Right kidney (tissue), 1 donor: ENCODE data around the gene EFCAB11.
"Not testable (repeated sequence)": the region's sequence is repeated elsewhere in the genome, so short reads cannot be mapped to it uniquely, and the experiment has no call there.

ENCODE experiments used
- DNase-seq: peaks from one replicate; pipeline ENCODE4 v3.0.0-alpha.2; 2016

The EFCAB11 gene

DNA sequence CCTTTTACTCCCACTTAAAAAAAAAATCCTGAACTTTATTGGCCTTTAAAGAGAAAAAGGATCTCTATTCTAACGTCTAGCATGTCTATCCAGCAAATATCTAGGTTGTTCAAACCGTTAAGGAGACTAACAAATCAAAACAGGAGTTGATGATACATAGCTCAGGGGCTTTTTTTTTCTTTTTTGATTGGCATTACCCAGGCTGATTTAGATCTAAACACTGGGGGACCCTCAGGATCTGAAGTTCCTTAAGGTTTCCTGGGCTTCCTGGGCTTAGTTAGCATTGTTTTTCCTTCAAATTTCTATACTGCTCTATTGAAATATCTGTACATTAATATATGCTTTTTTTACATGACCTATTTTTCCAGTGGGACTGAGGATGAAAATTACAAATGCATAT is 42.3 kb downstream of the EFCAB11 start:
- no peak for DNase-seq

GRCh38 chr14:89911010-89911919 is 43.3 kb downstream of the EFCAB11 start:
- peak; percentile 50 for DNase-seq

DNA sequence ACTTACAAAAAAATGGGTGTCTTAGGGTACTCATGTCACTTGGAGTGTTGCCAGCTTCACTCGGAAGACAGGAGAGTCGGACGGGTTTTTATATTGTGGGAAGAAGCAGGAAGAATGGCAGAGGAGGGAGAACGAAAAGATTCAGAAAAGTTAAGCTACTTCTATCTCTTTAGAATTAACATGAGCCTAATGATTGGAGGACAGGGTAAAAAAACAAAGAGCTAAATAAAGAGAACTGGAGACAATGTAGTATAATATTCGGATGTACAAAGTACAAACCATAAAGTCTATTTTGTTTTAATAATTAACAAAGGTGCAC is 43.9 kb downstream of the EFCAB11 start:
- peak; percentile 19 for DNase-seq

GRCh38 chr14:89909586-89909985 is 44.9 kb downstream of the EFCAB11 start:
- DNase-seq = no peak

DNA sequence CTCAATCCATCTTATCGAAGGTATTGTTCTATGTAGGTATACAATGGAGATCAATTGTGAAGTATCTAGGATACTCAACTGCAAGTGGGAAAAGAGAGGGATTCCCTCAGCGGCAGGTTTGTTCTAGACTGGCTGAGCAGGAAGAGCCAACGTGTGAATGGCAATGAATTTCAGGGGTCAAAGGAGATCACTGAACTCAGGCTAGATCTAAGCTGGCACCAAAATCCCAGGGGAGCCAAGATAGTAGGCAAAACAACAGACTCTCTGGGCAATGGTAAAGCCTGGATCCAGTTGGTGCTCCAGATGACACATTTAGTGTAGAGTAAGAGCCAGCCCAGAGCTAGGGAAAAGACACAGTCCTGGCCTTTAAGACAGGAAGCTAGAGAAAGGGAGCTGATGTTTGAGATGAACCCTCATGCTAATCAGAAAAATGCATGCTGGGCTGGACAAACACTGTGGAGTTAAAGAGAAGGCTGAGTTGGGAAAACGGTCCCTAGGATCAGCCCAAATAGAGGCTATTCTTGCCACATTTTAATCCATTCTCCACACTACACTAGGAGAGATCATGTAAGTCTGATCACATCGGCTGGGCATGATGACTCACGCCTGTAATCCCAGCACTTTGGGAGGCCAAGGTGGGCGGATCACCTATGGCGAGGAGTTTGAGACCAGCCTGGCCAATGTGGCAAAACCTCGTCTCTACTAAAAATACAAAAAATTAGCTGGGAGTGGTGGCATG is 45.6 kb downstream of the EFCAB11 start:
- no peak for DNase-seq

DNA sequence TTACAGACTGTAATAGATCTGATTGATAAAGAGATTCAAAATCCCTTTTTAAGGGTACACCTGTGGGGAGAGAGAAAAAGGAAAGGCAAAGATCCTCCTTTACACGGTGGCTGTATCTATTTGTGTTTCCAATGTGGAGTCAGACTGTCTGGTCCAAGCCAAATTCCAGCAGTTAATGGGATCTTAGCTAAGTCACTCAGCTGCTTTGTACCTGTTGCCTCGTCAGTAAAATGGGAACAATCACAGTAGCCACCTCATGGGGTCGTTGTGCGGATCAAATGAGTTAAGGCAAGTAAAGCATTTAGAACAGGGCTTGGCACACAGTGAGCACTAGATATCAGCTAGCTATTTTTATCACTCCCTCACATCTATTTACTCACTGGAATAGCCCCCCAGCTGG is 46.9 kb downstream of the EFCAB11 start:
- DNase-seq = no peak

DNA sequence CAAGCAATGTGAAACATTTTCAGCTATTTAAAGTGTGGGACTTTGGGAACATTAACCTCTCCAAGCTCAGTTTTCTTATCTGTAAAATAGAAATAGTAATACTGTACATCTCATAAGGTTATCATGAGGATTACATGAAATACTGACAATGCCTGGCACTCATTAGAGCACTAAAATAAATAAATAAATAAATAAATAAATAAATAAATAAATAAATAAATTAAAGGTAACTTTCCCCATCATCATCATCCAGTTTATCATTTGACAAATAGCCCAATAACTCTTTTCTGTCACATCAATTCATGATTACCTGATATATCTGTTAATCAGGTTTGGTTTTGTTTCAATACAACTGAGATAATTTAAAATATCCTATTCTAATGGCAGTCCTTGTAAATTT is 48.5 kb downstream of the EFCAB11 start:
- no peak for DNase-seq

DNA sequence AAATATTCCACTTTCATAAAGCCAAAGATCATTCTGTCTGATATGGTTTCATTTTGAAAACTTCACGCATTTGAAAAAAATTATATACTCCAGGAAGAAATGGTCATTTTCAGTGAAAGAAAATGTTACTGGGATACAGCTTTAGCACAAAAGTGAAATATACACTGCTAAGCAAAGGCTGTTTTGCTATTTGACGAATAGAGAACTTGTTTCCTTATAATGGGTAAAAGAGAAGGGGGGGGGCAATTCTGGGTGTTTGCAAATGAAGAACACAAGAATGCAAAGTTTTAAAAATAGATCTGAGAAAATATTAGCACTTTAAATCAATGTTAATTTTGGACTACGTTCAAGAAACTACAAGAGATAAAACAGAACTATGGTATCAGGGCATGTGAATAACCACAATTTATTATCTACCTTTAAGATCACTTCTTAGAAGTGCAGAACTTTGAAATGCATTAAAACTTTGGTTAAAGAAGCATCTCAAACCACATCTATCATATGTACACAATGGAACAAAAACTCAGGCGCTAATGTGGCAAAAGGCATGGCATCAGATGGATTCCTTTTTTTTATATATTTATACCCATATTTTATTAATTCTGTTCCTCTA is 51.1 kb downstream of the EFCAB11 start:
- DNase-seq = no peak

DNA sequence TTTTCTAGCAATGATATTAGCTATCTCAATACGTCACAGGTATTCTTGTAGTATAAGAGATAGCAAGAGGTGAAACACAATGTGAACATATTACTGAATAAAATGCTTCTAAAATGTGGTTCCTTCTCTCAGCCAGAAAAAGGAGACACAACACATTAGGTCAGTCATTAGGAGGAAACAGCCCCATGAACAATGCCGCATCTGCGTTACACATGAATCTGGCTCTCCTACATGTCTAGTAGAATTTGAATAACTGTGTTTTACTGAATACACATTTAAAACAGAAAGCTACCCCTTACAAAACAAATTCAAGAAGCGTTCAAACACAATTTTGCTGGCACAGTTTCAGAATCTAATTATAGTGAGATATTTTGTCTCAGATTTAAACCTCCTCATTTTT is 51.6 kb downstream of the EFCAB11 start:
- DNase-seq = no peak

DNA sequence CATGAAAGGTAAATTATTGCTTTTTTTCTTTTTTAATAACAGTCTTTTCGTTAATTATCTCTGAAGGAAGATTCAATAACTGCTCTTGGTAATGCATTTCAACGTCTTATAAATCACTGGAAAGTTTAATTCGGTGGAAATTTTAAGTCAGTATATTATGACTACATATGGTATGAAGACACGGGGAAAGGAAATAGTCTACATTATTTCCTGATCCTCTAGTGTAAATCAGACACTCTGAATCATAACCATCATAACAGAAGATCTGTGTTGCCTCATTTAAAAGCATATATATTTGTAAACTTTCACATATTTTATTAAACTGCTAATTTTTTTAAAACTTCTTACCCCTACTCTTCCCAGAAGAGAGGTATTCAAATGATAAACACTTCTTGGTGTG is 53.7 kb downstream of the EFCAB11 start:
- DNase-seq = no peak

GRCh38 chr14:89899917-89900663 is 54.4 kb downstream of the EFCAB11 start:
- no peak for DNase-seq

DNA sequence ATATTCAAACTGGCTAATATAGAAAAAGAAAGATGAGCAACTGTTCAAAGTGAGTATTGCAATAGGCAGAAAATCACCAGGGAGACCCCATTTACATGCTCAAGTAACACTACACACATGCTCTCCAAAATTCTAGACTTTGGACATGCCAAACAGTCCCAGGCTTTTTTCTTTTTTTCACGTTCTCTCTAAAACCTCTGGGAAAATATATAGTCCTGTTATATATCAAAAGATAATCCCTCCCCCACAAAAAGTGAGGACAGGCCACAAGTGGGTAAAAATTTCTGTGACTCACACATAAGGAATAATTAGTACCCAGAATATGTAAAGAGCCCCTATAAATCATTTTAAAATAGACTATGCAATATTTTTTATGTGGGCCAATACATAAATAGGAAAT is 55.2 kb downstream of the EFCAB11 start:
- DNase-seq = no peak

DNA sequence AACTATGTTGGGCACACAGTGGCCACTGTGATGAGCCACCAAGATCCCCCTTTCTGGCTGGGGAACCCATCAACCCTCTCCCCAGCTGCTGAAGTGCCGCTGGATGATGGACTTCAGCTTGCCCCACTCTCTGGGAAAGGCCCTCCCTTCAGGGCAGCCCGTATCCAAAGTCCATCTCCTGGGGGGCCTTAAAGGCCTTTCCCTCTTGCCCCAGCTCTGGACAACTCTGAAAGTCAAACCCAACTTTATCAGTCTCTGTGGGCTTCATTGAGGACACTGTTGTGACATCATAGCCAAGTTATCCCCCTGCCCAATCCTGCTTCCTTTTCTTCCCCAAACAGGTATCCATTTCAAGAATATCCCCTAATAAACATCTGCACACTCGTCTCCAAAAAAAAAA is 61.1 kb downstream of the EFCAB11 start:
- DNase-seq = not testable (repeated sequence)

DNA sequence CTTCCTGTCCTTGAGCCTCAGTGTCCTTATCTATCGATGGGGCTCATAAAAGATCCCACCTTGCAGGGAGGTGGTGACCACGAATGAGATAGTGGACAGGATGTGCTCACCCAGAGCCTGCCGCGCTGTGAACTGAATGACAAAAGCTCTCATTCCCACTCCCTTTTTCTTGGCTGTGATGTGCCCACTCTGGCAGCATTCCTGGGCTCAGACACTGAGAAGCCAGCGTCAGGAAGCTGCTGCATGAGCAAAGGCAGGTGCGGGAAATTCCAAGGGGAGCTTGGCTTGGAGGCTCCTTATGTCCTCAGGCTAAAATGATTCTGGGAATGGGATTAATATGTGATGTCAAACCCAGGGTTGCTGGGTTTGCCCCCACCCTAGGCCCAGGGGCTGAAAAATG is 61.6 kb downstream of the EFCAB11 start:
- no peak for DNase-seq

GRCh38 chr14:89891721-89892120 is 62.8 kb downstream of the EFCAB11 start:
- not testable (repeated sequence) for DNase-seq

- no peak for DNase-seq
Measured at GRCh38 chr14:89891055-89891454, 63.5 kb downstream of the EFCAB11 start.

DNA sequence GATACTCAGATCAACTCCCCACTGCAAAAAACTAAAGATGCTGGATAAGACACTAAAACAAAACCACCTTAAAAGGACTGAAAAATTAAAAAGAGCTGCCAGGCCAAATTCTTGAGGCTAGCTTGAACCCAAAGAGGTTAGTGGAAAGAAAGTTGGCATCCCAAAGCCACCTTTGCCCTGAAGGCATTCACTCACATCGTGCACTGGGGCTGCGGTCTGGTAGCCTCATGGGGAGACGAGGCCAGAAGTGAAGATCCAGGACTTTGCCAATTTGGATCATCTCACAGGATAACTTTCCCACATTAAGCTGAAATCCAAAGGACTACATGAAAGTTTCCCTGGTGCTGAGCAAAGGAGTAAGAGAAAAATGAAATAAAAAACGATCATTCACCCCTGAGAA is 63.9 kb downstream of the EFCAB11 start:
- DNase-seq = no peak

GRCh38 chr14:89889626-89890025 is 64.9 kb downstream of the EFCAB11 start:
- no peak for DNase-seq

DNA sequence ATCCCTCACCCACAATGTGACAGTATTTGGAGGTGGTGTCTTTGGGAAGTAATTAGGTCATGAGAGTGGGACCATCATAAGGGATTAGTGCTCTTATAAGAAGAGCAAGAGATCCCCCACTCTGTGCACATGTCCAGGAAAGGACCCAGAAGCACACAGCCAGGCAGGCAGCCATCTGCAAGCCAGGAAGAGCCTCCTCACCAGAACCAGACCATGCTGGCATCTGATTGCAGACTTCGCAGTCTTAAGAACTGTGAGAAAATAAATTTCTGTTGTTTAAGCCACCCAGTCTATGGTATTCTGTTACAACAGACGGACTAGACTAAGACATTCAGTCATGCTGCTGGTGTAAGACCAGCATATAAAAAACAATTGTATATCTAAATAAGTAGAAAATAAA is 69.8 kb downstream of the EFCAB11 start:
- DNase-seq = no peak

DNA sequence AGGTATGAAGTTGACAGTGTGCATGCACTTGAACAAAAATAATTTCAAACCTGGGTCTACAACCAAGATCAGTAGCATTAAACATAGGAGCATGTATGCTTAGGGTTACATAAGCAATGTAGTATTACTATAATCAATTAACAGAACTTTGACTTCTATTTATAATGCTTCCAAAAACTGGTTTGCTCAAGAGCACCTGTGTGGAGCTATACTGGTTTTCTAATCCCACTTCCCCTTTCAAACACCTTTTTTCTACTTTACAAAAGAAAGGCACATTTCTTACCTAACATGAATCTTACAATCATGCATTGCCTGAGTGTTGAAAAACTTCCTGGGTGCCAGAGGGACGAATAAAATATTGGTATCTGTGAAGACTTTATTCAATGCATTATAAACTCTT is 72.7 kb downstream of the EFCAB11 start:
- no peak for DNase-seq

- DNase-seq = not testable (repeated sequence)
Measured at GRCh38 chr14:89874091-89874490, 80.4 kb downstream of the EFCAB11 start.

DNA sequence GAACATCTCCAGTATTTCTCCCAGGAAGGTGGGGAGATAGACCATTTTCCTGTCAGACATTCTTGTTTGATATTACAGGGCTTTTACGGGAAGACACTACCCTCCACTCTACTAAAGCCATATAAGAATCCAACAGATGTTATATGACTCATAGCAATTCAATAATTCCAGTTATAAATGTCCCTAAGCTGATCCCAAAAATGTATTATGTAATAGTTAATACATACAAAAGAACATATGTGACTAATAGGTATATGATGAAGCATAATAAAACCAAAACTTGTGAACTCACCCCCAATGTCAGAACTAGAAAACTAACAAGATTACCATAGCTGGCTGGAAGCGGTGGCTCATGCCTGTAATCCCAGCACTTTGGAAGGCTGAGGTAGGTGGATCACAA is 84.2 kb downstream of the EFCAB11 start:
- no peak for DNase-seq

DNA sequence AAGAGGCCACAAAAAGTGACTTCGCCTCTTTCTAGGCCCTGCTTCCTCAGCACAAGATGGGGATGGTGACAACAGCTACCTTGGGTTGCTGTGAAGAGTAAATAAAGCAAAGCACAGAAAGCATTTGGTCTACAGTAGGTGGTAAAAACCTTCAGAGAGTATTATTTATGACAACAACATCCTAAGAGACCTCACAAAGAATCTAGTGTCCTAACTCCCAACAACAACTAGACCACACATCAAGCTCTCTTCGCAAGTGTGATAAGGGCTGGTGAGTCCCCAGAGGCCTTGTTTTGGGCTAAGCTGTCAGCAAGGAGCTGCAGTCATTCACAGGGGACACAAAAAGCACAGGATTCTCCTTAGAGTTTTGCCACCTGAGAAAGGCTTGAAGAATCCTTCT is 84.9 kb downstream of the EFCAB11 start:
- no peak for DNase-seq
